ENCODE results near the gene OTULIN.

- TF ChIP-seq, protein P1, sequence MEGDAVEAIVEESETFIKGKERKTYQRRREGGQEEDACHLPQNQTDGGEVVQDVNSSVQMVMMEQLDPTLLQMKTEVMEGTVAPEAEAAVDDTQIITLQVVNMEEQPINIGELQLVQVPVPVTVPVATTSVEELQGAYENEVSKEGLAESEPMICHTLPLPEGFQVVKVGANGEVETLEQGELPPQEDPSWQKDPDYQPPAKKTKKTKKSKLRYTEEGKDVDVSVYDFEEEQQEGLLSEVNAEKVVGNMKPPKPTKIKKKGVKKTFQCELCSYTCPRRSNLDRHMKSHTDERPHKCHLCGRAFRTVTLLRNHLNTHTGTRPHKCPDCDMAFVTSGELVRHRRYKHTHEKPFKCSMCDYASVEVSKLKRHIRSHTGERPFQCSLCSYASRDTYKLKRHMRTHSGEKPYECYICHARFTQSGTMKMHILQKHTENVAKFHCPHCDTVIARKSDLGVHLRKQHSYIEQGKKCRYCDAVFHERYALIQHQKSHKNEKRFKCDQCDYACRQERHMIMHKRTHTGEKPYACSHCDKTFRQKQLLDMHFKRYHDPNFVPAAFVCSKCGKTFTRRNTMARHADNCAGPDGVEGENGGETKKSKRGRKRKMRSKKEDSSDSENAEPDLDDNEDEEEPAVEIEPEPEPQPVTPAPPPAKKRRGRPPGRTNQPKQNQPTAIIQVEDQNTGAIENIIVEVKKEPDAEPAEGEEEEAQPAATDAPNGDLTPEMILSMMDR (conservative IDR thresholded peaks at IDR 0.05; ENCODE audit: low read depth in 2 of 2): no peak
- no peak for TF ChIP-seq NANOG (IDR thresholded peaks at IDR 0.05; ENCODE audit: borderline replicate concordance)
- TF ChIP-seq ZNF114 (CRISPR knock-in tag; IDR thresholded peaks at IDR 0.05): no peak
- TF ChIP-seq POLR2AphosphoS5 (IDR thresholded peaks at IDR 0.05; ENCODE audit: low read depth): no peak
- TF ChIP-seq EZH2 (IDR thresholded peaks at IDR 0.05; ENCODE audit: low read depth, unreplicated experiment): no peak
- no peak for TF ChIP-seq EZH2phosphoT487 (IDR thresholded peaks at IDR 0.05; ENCODE audit: unreplicated experiment)
- TF ChIP-seq JUNB (IDR thresholded peaks at IDR 0.05; ENCODE audit: unreplicated experiment): no peak
- TF ChIP-seq REST (IDR thresholded peaks at IDR 0.05; ENCODE audit: unreplicated experiment): no peak
These were observed 49.2 kb upstream of the OTULIN start for GRCh38 chr5:14615365-14615764.

Measured in GM23338 (cell line).